Endothelial cell of umbilical vein (primary cell): Measurements from ENCODE around the gene SKAP1. TPM values are rescaled to one million over a fixed set of nuclear protein-coding genes. Genes with fewer than 3 reads are reported as not detected.

Source experiments
- BruUV-seq: library from RNA; stranded (reverse); fragments of 400-500 nt; replicated peaks from 2 replicates; lab custom pipeline; 2021; lab: Mats Ljungman, UMichigan
- CTCF ChIA-PET: fragments of 300-600, 350-600 bp; sonication (Branson Sonifier 250); formaldehyde crosslinking; loops from one replicate; lab custom pipeline; 2021; ENCODE audit warnings: antibody characterized with exemption, inconsistent platforms; lab: Charles Lee
- POLR2A ChIA-PET: fragments of 300-600, 350-600 bp; sonication (Branson Sonifier 250); formaldehyde crosslinking; loops from one replicate; lab custom pipeline; 2021; ENCODE audit warnings: antibody characterized with exemption, inconsistent platforms; lab: Charles Lee
- DNase-seq: peaks from one replicate; pipeline ENCODE4 v3.0.0-alpha.2; 2011; ENCODE audit warnings: low read depth, low spot score
- FAIRE-seq: peaks from 2 replicates; lab custom pipeline; 2011; peaks lifted over from hg19 to GRCh38; lab: Jason Lieb, UNC
- H2AFZ ChIP-seq: 2 replicates; pipeline ENCODE4 v1.6.0; 2012; ENCODE audit warnings: low read depth, low read length, control low read depth, inconsistent platforms
- H3K27ac ChIP-seq: 2 replicates; pipeline ENCODE4 v1.5.1; 2011; ENCODE audit warnings: low read depth, mild to moderate bottlenecking, control low read depth, low read length, moderate library complexity; ENCODE audit not compliant: insufficient read depth
- H3K27me3 ChIP-seq, 2 experiments: 2 replicates each; pipeline versions ENCODE4 v1.6.0 to v1.6.1; 2011; ENCODE audit warnings: low read length in 2 of 2, mixed read lengths in 1 of 2; ENCODE audit not compliant: control insufficient read depth in 2 of 2, insufficient read depth in 2 of 2
- H3K36me3 ChIP-seq, 2 experiments: 2 replicates in 1 of 2; 3 replicates in 1 of 2; pipeline ENCODE4 v1.5.1; 2011; ENCODE audit warnings: low read length in 2 of 2, mild to moderate bottlenecking in 1 of 2, moderate library complexity in 1 of 2; ENCODE audit not compliant: control insufficient read depth in 2 of 2, insufficient read depth in 2 of 2; ENCODE audit errors: extremely low read depth in 1 of 2
- H3K4me1 ChIP-seq: 3 replicates; pipeline ENCODE4 v1.5.1; 2011; ENCODE audit warnings: mild to moderate bottlenecking, low read length; ENCODE audit not compliant: control insufficient read depth, insufficient read depth; ENCODE audit errors: extremely low read depth
- H3K4me2 ChIP-seq: 2 replicates; pipeline ENCODE4 v1.6.1; 2011; ENCODE audit warnings: low read length, control low read depth, mixed read lengths; ENCODE audit not compliant: insufficient read depth
- H3K4me3 ChIP-seq, 3 experiments: fragments of 200-600 bp in 1 of 3; sonication (generic), shearing (Covaris generic) in 1 of 3; replicated peaks in 1 of 3; 2 replicates each; pipeline ENCODE4 v1.5.1; 2011 to 2016; ENCODE audit warnings: control low read depth in 3 of 3, low read length in 3 of 3, mild to moderate bottlenecking in 2 of 3, inconsistent platforms in 1 of 3, low read depth in 1 of 3, moderate library complexity in 1 of 3; ENCODE audit not compliant: insufficient read depth in 1 of 3
- H3K79me2 ChIP-seq: 2 replicates; pipeline ENCODE4 v1.6.0; 2012; ENCODE audit warnings: low read length, inconsistent platforms; ENCODE audit not compliant: control insufficient read depth, insufficient read depth
- H3K9ac ChIP-seq: replicated peaks from 2 replicates; pipeline ENCODE3; 2011; ENCODE audit warnings: low read length, control low read depth; ENCODE audit not compliant: insufficient read depth; ENCODE audit errors: extremely low read depth
- H3K9me1 ChIP-seq: replicated peaks from 3 replicates; pipeline ENCODE4 v1.6.0; 2011; ENCODE audit warnings: mild to moderate bottlenecking, low read length; ENCODE audit not compliant: control insufficient read depth, insufficient read depth; ENCODE audit errors: extremely low read depth
- H3K9me3 ChIP-seq: replicated peaks from 2 replicates; pipeline ENCODE4 v1.5.1; 2012; ENCODE audit warnings: low read length, inconsistent platforms; ENCODE audit not compliant: control insufficient read depth, insufficient read depth
- H4K20me1 ChIP-seq: replicated peaks from 2 replicates; pipeline ENCODE3; 2011; ENCODE audit warnings: mild to moderate bottlenecking, low read length; ENCODE audit not compliant: control insufficient read depth, insufficient read depth; ENCODE audit errors: extremely low read depth
- CTCF ChIP-seq, 2 donors: IDR thresholded peaks; 1 replicate in 1 of 2; 2 replicates in 1 of 2; pipeline ENCODE4 v1.5.1; 2011; ENCODE audit warnings: low read length in 2 of 2, mild to moderate bottlenecking in 2 of 2, moderate library complexity in 2 of 2, control low read depth in 1 of 2, inconsistent platforms in 1 of 2, low read depth in 1 of 2; ENCODE audit not compliant: insufficient read depth in 1 of 2; ENCODE audit errors: extremely low read depth in 1 of 2
- EZH2 ChIP-seq: IDR thresholded peaks from 2 replicates; pipeline ENCODE4 v1.6.1; 2012; ENCODE audit warnings: borderline replicate concordance, low read depth, mild to moderate bottlenecking, moderate library complexity, low read length, inconsistent platforms; ENCODE audit not compliant: severe bottlenecking
- FOS ChIP-seq: IDR thresholded peaks from 2 replicates; pipeline ENCODE4 v1.6.1; 2011; ENCODE audit warnings: mild to moderate bottlenecking, low read length, moderate library complexity, borderline replicate concordance; ENCODE audit not compliant: insufficient read depth
- GATA2 ChIP-seq: IDR thresholded peaks from 2 replicates; pipeline ENCODE4 v1.7.0; 2011; ENCODE audit warnings: low read depth, mild to moderate bottlenecking, moderate library complexity, mixed read lengths, low read length; ENCODE audit not compliant: insufficient read length, insufficient read depth
- JUN ChIP-seq: IDR thresholded peaks from 2 replicates; pipeline ENCODE4 v1.6.1; 2011; ENCODE audit warnings: borderline replicate concordance, low read depth; ENCODE audit not compliant: insufficient read length, insufficient read depth
- MAX ChIP-seq: IDR thresholded peaks from 2 replicates; pipeline ENCODE4 v1.6.1; 2011; ENCODE audit not compliant: insufficient read depth, insufficient read length
- MYC ChIP-seq: IDR thresholded peaks from one replicate; pipeline ENCODE4 v1.6.1; 2011; ENCODE audit warnings: mild to moderate bottlenecking, low read depth, low read length
- POLR2A ChIP-seq: IDR thresholded peaks from 2 replicates; pipeline ENCODE4 v1.6.1; 2012; ENCODE audit warnings: low read depth, mild to moderate bottlenecking, control low read depth, low read length
- POLR2AphosphoS5 ChIP-seq: IDR thresholded peaks from 2 replicates; pipeline ENCODE4 v1.6.1; 2012; ENCODE audit warnings: low read depth, mild to moderate bottlenecking, control low read depth, low read length, moderate library complexity; ENCODE audit not compliant: insufficient read depth
- dilution Hi-C: fragments of 300-500 bp; cut with MboI; formaldehyde crosslinking; loops from one replicate; pipeline ENCODE4 v1.15.0; 2019; ENCODE audit warnings: low sequenced_read_pairs; ENCODE audit not compliant: extremely low pct_ligation_motif_present
- intact Hi-C: fragments of 100-400 bp; cut with micrococcal nuclease; formaldehyde crosslinking; loops from one replicate; pipeline ENCODE4 v1.10.0; 2022
- polyA plus RNA-seq, 4 experiments: library from polyadenylated mRNA; depleted of rRNA in 3 of 4; stranded (reverse) in 3 of 4; unstranded in 1 of 4; fragments of >200 nt; gene quantifications; 2 replicates each; pipeline versions ENCODE4 v1.2.1 to v1.2.3, GENCODE V29; 2011 to 2012; ENCODE audit warnings: missing spikeins in 1 of 4
- total RNA-seq: library from RNA; stranded (reverse); gene quantifications from 2 replicates; pipeline ENCODE4 v1.2.3, GENCODE V29; 2021

The SKAP1 gene
- total and polyA plus RNA-seq, 2 donors (not counting 3 experiments of a cell fraction or from before 2014, with no cell fraction given), result 0.75 TPM; not detected in 1

- TF ChIP-seq EZH2 (no peak), GATA2 (no peak), POLR2AphosphoS5 (no peak), POLR2A (no peak), JUN (no peak), MYC (no peak), CTCF (IDR thresholded peaks at IDR 0.05; ENCODE audit: extremely low read depth in 1 of 2, insufficient read depth in 1 of 2, low read depth in 1 of 2, low read length in 2 of 2) (no peak), FOS (no peak), MAX (no peak)
- intact Hi-C loops, result no loop called here
- Histone ChIP-seq H3K9me3 (no peaks in the 10 kb centered on the region), H3K27me3 (peaks cover 4 to 17% of the 10 kb centered on the region in 2 experiments), H3K27ac (no peak overlapping the region), H3K79me2 (no peaks in the 10 kb centered on the region), H3K4me1 (peaks cover 2% of the 10 kb centered on the region), H3K4me3 (no peak overlapping the region), H3K9ac (no peak overlapping the region), H2AFZ (no peak overlapping the region), H4K20me1 (no peaks in the 10 kb centered on the region), H3K36me3 (no peaks in the 10 kb centered on the region), H3K4me2 (no peak overlapping the region), H3K9me1 (no peaks in the 10 kb centered on the region)
- dilution Hi-C loops, result no loop called here
- ChIA-PET CTCF (interaction anchor here (0.7 to 1.3 kb wide), 3 partner anchors 81 to 278 kb away, joined by 3 read pairs; no protein-coding TSS in a partner anchor), POLR2A (no interaction called here)
- DNase-seq (no peak), FAIRE-seq (no peak)
- BruUV-seq, result no TSS peak
Measured at GRCh38 chr17:48178317-48178716, 251.7 kb downstream of the SKAP1 start.
